LNCaP clone FGC (cell line): ENCODE measurements around the gene SMPD1.
"Not testable (repeated sequence)": the region's sequence is repeated elsewhere in the genome, so short reads cannot be mapped to it uniquely, and the experiment has no call there.

ENCODE experiments used
- DNase-seq: peaks from one replicate; pipeline ENCODE4 v3.0.0-alpha.2; 2011; ENCODE audit warnings: low read depth
- H3K4me3 ChIP-seq: 2 replicates; pipeline ENCODE4 v1.5.1; 2011; ENCODE audit warnings: mild to moderate bottlenecking, low read depth, low read length, control low read depth
- CTCF ChIP-seq: IDR thresholded peaks from 2 replicates; pipeline ENCODE4 v1.5.1; 2012; ENCODE audit warnings: mild to moderate bottlenecking; ENCODE audit not compliant: control insufficient read depth, insufficient read depth; ENCODE audit errors: extremely low read depth

The SMPD1 gene

DNA sequence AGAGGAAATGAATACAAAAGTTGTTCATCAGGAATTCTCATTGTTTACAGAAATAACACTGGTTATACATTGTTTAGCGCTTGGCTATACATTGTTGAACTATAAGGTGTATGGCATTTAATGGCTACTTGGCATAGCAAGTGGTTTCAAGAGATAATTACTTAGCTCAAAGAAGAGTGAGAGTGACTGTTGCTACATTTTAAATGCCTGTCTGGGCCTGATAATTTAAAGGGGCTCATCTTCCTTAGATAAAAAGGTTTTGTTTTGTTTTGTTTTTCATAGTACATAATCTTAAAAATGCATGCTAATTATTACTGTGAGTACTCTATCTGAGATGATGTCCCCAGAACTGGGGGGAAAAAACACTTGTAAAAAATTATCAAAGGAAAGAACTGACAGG is 1.5 kb upstream of the SMPD1 start:
- DNase-seq, result no peak
- no peak for TF ChIP-seq CTCF

DNA sequence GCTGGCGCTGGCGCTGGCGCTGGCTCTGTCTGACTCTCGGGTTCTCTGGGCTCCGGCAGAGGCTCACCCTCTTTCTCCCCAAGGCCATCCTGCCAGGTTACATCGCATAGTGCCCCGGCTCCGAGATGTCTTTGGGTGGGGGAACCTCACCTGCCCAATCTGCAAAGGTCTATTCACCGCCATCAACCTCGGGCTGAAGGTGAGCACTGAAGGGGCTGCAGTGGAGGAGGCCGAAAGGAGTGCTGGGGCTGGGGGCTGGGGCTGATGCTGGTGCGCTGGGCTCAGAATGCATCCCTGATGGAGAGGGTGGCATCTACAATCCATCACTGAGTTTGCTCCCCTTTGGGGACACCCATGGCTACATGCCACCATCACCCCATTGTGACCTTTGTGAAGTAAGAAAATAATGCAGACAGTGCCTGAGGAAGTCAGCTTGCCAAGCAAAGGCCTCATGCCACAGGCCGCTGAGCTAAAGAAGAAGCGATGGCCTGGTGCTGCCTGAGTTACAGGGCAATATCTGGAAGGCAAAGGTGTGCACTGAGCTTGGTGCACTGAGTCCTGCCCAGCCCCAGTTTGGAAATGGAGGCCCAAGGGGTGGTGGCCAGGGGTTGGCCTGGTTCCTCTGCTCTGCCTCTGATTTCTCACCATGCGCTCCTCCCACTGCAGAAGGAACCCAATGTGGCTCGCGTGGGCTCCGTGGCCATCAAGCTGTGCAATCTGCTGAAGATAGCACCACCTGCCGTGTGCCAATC is 620 bp downstream of the SMPD1 start:
- DNase-seq, result no peak
- peak overlapping the region; percentile 75 for H3K4me3 ChIP-seq
- no peak for TF ChIP-seq CTCF

More for the DNA sequence above, 1.5 kb upstream of the SMPD1 start:
- H3K4me3 ChIP-seq, result no peak overlapping the region

DNA sequence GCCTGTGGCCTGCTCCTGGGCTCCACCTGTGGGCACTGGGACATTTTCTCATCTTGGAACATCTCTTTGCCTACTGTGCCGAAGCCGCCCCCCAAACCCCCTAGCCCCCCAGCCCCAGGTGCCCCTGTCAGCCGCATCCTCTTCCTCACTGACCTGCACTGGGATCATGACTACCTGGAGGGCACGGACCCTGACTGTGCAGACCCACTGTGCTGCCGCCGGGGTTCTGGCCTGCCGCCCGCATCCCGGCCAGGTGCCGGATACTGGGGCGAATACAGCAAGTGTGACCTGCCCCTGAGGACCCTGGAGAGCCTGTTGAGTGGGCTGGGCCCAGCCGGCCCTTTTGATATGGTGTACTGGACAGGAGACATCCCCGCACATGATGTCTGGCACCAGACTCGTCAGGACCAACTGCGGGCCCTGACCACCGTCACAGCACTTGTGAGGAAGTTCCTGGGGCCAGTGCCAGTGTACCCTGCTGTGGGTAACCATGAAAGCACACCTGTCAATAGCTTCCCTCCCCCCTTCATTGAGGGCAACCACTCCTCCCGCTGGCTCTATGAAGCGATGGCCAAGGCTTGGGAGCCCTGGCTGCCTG is 1.4 kb downstream of the SMPD1 start:
- DNase-seq, result no peak
- no peak for TF ChIP-seq CTCF
- H3K4me3 ChIP-seq, result peak overlapping the region; percentile 75

DNA sequence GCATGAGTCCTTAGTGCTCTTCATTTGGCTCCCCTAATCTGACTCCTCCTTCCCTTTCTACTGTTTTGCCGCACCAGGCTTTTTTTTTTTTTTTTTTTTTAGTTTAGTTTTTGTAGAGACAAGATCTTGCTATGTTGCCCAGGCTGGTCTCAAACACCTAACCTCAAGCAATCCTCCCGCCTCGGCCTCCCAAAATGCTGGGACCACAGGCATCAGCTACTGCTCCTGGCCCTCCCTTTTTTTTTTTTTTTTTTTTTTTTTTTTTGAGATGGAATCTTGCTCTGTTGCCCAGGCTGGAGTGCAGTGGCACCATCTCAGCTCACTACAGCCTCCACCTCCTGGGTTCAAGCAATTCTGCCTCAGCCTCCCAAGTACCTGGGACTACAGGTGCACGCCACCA is 2.0 kb downstream of the SMPD1 start:
- H3K4me3 ChIP-seq, DNase-seq: not testable (repeated sequence)

GRCh38 chr11:6393989-6394670 is 3.9 kb downstream of the SMPD1 start:
- TF ChIP-seq CTCF, result no peak
- H3K4me3 ChIP-seq, result no peak overlapping the region
- DNase-seq, result no peak

GRCh38 chr11:6395470-6396060 is 5.3 kb downstream of the SMPD1 start:
- H3K4me3 ChIP-seq, result no peak overlapping the region
- no peak for DNase-seq
- TF ChIP-seq CTCF, result no peak

DNA sequence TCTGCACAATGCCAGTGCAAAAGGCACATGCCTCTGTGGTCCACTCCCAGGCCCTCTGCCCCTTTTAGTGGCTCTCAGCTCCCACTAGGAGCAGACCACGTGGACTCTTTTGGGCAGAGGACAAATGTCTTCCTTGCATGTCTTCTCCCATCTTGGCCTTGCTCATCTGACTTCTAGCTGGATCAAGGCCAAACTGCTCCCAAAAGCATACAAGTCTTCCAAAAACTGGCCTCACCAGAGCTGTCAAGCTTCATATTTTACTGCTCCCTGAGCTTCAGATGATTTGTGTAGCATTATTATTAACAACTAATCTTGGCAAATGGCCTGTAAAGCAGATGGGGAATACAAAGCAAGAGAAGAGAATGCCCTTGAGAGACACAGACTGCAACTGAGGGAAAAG is 6.9 kb downstream of the SMPD1 start:
- no peak for DNase-seq
- no peak for TF ChIP-seq CTCF
- H3K4me3 ChIP-seq, result no peak overlapping the region
